HL-60/S4 (cell line): ENCODE results near the gene NKG7.

Source experiments
- in situ Hi-C: fragments of 300-500 bp; cut with MboI; formaldehyde crosslinking; loops from 2 replicates; pipeline ENCODE4 v1.14.3; 2022; ENCODE audit warnings: low sequenced_read_pairs

NKG7 gene

DNA sequence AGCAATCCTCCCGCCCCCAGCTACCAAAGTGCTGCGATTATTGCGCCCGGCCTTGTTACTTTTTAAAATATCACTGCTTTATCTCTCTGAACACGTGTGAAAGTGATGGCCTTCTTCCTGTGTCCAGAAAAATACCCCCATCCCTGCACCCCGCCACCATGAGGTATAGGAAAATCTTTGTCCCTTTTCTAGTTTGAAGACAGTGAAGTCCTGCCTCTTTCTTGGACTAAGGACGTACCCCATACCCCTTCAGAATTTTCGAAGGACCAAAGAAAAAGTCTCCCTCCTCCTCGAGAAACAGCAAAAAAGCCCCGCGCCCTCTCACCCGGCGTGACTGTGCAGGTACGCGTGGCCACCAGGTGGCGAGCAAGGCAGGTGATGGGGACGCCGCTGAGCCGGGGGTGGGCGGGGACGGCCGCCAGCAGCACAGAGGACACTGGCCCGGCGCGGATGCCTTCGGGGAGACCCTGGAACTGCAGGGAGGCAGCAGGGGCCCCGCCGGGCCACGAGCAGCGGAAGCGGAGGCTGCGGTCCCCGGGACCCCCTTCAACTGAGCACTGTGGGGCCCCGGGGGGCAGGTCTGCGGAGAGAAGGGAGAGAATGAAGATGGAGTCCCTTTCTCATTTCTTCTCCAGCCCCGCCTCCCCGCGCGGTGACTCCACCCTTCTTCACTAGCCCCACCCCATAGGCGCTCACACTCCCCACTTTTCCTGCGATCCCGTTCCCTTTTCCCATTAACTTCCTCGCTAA, 33.7 kb downstream of the NKG7 start:
- in situ Hi-C loops: loop anchor here (10.0 kb wide), 1 partner anchor 316 kb away; no protein-coding TSS in a partner anchor

- in situ Hi-C loops: loop anchor here (10.0 kb wide), 1 partner anchor 317 kb away; no protein-coding TSS in a partner anchor
These were observed 34.4 kb downstream of the NKG7 start for GRCh38 chr19:51337861-51338562.

- in situ Hi-C loops: loop anchor here (10.0 kb wide), 1 partner anchor 318 kb away; no protein-coding TSS in a partner anchor
These were observed 35.2 kb downstream of the NKG7 start for GRCh38 chr19:51337141-51337860.

DNA sequence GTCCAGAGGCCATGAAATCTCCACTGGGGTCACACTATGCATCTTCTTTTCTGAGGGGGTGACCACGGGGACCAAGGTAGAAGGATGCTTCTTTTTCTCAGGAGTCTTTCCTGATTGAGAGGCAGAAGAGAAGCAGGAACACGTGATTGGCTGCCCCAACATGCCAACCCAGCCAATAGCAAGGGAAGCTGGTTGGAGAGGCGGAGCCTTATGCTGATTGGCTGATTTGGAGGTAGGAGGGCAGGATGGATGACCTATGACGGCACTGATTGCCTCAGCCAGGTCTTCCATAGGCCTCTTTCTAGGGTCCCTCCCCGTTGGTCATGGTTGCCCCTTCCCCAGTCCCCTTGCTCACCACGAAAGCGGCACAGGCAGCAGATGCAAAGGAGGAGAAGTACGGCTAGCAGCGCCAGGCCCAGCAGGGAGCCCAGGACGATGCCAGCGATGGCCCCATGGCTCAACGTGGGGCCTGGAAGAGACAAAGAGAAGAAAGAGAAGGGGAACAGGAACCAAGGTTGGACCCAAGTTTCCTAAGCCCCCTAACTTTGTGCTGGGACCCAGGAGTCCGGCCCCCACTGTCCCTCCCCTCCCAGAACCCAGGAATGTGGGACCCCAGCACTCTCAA, 38.5 kb downstream of the NKG7 start:
- in situ Hi-C loops: loop anchor here (10.0 kb wide), 1 partner anchor 321 kb away; no protein-coding TSS in a partner anchor

DNA sequence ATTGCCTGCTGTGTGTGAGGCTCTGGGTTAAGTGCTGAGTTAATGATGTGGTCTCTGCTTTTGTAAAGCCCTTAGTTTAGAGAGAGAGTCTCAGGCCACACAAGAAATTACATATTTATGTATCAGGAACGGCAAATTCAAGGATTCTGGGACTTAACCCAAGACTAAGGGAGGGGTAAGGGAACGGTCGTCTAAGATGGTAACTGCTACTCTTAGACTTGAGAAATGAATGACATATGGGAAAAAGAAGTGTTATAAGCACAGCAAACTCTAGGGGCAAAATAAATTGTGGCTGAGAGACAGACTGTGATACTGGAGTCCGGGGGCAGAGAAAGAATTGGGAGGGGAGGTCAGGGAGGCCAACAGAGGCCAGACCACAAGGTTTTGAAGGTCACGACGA, 40.7 kb downstream of the NKG7 start:
- in situ Hi-C loops: loop anchor here (10.0 kb wide), 1 partner anchor 323 kb away; no protein-coding TSS in a partner anchor

DNA sequence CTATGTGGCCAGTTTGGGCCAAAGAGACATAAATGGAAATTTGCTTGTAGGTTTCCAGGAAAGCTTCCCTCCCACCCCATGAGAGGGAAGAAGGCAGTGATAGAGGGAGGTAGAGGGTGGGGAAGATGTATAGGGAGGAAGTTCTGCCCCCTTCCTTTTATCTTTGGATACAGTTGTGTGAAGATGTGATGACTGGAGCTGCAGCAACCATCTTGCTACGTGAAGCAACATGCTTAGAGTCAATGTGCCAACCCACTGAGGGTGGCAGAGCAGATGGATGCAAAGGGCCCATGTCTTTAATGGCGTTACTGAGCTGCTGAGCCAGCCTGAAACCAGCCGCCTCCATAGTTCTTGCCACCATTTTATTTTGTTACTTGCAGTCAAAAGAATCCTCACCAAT, 41.3 kb downstream of the NKG7 start:
- in situ Hi-C loops: loop anchor here (10.0 kb wide), 1 partner anchor 324 kb away; no protein-coding TSS in a partner anchor

GRCh38 chr19:51330366-51330765, 42.1 kb downstream of the NKG7 start:
- in situ Hi-C loops: loop anchor here (10.0 kb wide), 1 partner anchor 324 kb away; no protein-coding TSS in a partner anchor

GRCh38 chr19:51329411-51329810, 43.0 kb downstream of the NKG7 start:
- in situ Hi-C loops: no loop called here

DNA sequence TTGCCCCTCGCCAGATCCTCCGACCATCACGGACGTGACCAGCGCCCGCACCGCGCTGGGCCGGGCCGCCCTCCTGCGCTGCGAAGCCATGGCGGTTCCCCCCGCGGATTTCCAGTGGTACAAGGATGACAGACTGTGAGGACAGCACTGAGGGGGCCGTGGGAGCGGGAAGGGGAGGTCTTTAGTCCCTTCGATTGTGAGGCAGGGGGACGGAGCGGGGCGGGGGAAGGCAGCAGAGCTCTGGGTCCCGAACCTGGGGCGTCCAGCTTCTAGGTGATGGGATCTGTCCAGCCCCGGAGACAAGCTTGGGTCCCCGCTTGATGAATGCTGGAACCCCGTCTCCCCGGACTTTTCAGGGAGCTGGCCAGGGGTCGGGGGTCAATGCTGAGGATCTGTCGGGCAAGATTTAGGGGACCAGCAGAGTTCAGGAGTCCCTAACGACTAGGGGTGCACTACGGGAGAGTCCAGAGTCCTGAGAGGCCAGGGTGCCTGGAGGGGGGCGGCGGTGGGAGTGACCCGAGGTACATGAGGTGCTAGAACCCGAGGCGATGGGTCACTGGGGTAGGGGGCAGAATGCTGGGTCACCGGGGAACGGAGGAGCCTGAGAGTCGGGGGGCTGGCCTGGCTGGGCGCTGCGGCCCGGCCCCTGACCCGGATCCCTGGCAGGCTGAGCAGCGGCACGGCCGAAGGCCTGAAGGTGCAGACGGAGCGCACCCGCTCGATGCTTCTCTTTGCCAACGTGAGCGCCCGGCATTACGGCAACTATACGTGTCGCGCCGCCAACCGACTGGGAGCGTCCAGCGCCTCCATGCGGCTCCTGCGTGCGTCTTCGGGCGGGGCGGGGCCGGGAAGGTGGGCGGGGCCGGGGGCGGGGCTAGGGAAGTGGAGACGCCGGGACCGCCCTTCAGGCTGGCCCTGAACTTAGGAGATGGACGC, 45.1 kb downstream of the NKG7 start:
- in situ Hi-C loops: no loop called here

DNA sequence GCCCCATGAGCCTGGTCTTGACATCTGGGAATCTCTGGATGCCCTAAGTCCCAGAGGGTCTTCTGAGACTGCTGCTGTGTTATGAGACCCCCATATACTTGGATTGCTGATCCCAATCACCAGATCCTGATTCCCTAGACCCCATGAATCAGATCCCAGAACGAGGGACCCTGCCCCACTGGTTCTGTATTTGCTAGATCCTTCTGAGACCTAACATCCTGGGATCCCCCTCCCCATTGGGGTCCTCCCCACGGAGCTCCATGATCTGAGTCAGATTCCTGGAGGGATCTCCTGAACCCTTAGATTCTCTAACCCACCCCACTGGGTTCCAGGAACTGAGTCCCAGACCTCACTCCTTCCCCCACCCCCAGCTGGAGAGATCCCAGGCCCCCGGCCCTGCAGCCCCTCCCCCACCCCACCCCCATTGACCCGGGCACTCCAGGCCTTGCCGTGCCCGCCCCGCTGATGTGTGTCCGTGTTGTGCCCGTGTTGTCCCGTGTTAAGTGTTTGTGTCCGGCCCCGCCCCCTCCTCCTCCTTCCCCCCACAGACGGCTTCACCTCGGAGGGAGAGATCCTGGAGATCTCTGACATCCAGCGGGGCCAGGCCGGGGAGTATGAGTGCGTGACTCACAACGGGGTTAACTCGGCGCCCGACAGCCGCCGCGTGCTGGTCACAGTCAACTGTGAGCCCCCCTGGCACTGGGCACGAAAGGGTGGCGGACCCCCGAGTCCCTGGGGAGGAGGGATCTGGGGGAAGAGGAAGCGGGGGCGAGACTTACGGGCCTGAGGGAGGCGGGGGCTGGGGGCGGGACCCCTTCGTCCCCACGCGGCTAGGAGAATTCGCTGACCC, 46.0 kb downstream of the NKG7 start:
- in situ Hi-C loops: no loop called here

GRCh38 chr19:51325161-51325976, 47.1 kb downstream of the NKG7 start:
- in situ Hi-C loops: no loop called here

- in situ Hi-C loops: no loop called here
These were observed 48.3 kb downstream of the NKG7 start for GRCh38 chr19:51324167-51324481.

DNA sequence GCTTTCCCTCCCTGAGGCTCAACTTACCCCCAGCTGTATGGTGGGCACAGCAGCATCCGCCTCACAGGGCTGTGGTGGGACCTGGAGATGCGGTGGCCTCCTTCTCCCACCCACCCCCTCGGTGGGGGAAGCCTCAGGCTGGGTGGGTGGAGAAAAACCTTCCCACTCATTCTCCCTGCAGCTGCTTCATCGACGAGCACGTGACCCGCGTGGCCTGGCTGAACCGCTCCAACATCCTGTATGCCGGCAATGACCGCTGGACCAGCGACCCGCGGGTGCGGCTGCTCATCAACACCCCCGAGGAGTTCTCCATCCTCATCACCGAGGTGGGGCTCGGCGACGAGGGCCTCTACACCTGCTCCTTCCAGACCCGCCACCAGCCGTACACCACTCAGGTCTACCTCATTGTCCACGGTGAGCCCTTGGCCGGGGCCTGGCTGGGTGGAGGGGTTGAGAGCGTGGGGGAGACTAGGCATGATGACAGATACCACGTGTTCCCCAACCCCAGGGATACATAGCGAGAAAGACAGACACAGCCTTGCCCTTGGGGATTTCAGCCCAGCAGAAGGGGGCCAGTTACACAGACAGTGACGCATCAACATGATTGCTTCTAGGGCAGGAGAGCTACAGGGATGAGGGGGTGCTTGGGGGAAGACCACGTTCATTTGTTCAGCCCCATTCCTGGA, 48.8 kb downstream of the NKG7 start:
- in situ Hi-C loops: no loop called here

DNA sequence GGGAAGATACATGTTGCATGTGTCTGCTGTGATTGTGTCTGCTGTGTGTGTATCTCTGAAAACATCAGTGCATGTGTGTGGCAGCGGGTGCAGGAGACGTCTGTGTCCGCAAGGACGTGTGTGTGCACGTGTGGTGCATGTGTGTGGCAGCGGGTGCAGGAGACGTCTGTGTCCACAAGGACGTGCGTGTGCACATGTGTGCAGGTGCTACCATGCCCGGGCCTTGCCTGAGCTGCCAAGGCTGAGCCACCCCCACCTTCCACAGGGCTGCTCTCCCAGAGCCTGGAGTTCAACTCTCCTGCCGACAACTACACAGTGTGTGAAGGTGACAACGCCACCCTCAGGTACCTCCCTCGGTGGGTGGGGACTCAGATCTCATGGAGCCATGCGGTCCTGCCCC, 50.7 kb downstream of the NKG7 start:
- in situ Hi-C loops: no loop called here
